A549 (cell line): Measurements from ENCODE around the gene TMEM145. TPM values are rescaled to one million over a fixed set of nuclear protein-coding genes. Genes with fewer than 3 reads are reported as not detected.

Experiments used
- ATAC-seq, 2 experiments: fragments of 200-7000 bp in 1 of 2; fragments of >200 bp in 1 of 2; cut with Nextera tagmentation in 1 of 2; cut with Tn5 transposase in 1 of 2; 3 replicates each; pipeline versions ENCODE4 v1.8.0 to v1.9.1; 2018 to 2020; ENCODE audit warnings: mild to moderate bottlenecking in 1 of 2, moderate library complexity in 1 of 2
- CTCF ChIA-PET: fragments of 300-600 bp; sonication (Branson Sonifier 250); formaldehyde crosslinking; extraction: SDS; loops from one replicate; lab custom pipeline; 2021; ENCODE audit warnings: antibody characterized with exemption, inconsistent platforms; lab: Yijun Ruan, JAX
- POLR2A ChIA-PET: fragments of 350-600 bp; formaldehyde crosslinking; extraction: SDS; loops from one replicate; lab custom pipeline; 2021; ENCODE audit warnings: antibody characterized with exemption, inconsistent platforms; lab: Yijun Ruan, JAX
- DNase-seq, 2 experiments: peaks; one replicate each; pipeline versions ENCODE4 v3.0.0 to v3.0.0-alpha.2; 2011 to 2016; ENCODE audit warnings: low read depth in 1 of 2, low spot score in 1 of 2
- FAIRE-seq: peaks from 2 replicates; lab custom pipeline; 2011; peaks lifted over from hg19 to GRCh38; lab: Jason Lieb, UNC
- H3K27ac ChIP-seq, 2 experiments: fragments of >200 bp; sonication (Bioruptor Twin); formaldehyde crosslinking; 3 replicates each; pipeline ENCODE4 v1.5.1; 2016 to 2017
- H3K4me1 ChIP-seq: fragments of >200 bp; sonication (Bioruptor Twin); formaldehyde crosslinking; 3 replicates; pipeline ENCODE4 v1.6.1; 2016
- H3K4me2 ChIP-seq: fragments of >200 bp; sonication (Bioruptor Twin); formaldehyde crosslinking; 3 replicates; pipeline ENCODE4 v1.6.1; 2016
- H3K4me3 ChIP-seq: fragments of >200 bp; sonication (Bioruptor Twin); formaldehyde crosslinking; 3 replicates; pipeline ENCODE4 v1.5.1; 2016
- H3K9me3 ChIP-seq: fragments of >200 bp; sonication (Bioruptor Twin); formaldehyde crosslinking; 3 replicates; pipeline ENCODE4 v1.6.1; 2016
- BHLHE40 ChIP-seq: IDR thresholded peaks from 2 replicates; pipeline ENCODE4 v1.6.1; 2012; ENCODE audit warnings: low read depth, low read length, inconsistent platforms
- CHD2 ChIP-seq: fragments of 150-350 bp; IDR thresholded peaks from 2 replicates; pipeline ENCODE4 v1.6.1; 2014; ENCODE audit warnings: low read length; ENCODE audit not compliant: partially characterized antibody
- CHD4 ChIP-seq: fragments of 200-600 bp; sonication (generic); IDR thresholded peaks from 2 replicates; pipeline ENCODE4 v1.6.1; 2016; ENCODE audit warnings: antibody characterized with exemption, mild to moderate bottlenecking, borderline replicate concordance
- ESRRA ChIP-seq: fragments of 150-350 bp; IDR thresholded peaks from 2 replicates; pipeline ENCODE4 v1.6.1; 2014; ENCODE audit warnings: mild to moderate bottlenecking, low read length, borderline replicate concordance
- FOXS1 ChIP-seq: fragments of 250-450 bp; sonication (Bioruptor Pico); IDR thresholded peaks from 2 replicates; pipeline ENCODE4 v1.5.0; 2020; ENCODE audit warnings: mild to moderate bottlenecking, moderate library complexity
- GATA3 ChIP-seq: IDR thresholded peaks from 2 replicates; pipeline ENCODE4 v1.6.1; 2012; ENCODE audit warnings: borderline replicate concordance
- HDAC2 ChIP-seq: fragments of 200-600 bp; sonication (generic); IDR thresholded peaks from 2 replicates; pipeline ENCODE4 v1.6.1; 2016
- HEYL ChIP-seq: fragments of 250-450 bp; sonication (Bioruptor Pico); IDR thresholded peaks from 2 replicates; pipeline ENCODE4 v1.8.0; 2021; ENCODE audit warnings: mild to moderate bottlenecking, moderate library complexity
- MAFK ChIP-seq: fragments of 450-650 bp; IDR thresholded peaks from 2 replicates; pipeline ENCODE4 v1.6.1; 2014; ENCODE audit not compliant: partially characterized antibody
- MAZ ChIP-seq: fragments of 150-350 bp; IDR thresholded peaks from 2 replicates; pipeline ENCODE4 v1.6.1; 2014; ENCODE audit warnings: antibody characterized with exemption, low read depth, low read length, borderline replicate concordance
- NFE2L2 ChIP-seq: fragments of 150-350 bp; conservative IDR thresholded peaks from 2 replicates; pipeline ENCODE4 v1.6.1; 2014; ENCODE audit warnings: low read length
- PHF8 ChIP-seq: fragments of 200-600 bp; sonication (generic); IDR thresholded peaks from 2 replicates; pipeline ENCODE4 v1.6.1; 2016; ENCODE audit warnings: low read depth, mild to moderate bottlenecking, antibody characterized with exemption, moderate library complexity, borderline replicate concordance
- POLR2A ChIP-seq: IDR thresholded peaks from 2 replicates; pipeline ENCODE4 v1.6.1; 2012; ENCODE audit warnings: mild to moderate bottlenecking, low read length
- RCOR1 ChIP-seq: fragments of 150-350 bp; IDR thresholded peaks from 2 replicates; pipeline ENCODE4 v1.6.1; 2014; ENCODE audit warnings: antibody characterized with exemption, low read length, low read depth
- TFCP2L1 ChIP-seq: fragments of 250-450 bp; sonication (Bioruptor Pico); IDR thresholded peaks from 2 replicates; pipeline ENCODE4 v1.5.0; 2021; ENCODE audit warnings: mild to moderate bottlenecking
- ZSCAN20 ChIP-seq: fragments of 250-450 bp; sonication (Bioruptor Pico); IDR thresholded peaks from 2 replicates; pipeline ENCODE4 v1.8.0; 2022; ENCODE audit warnings: mild to moderate bottlenecking, moderate library complexity
- WGBS: methylation state at CpG from one replicate; pipeline ENCODE4 v1.1.6; 2017; ENCODE audit errors: missing lambda C conversion rate; 5-methylcytosine and 5-hydroxymethylcytosine counted together
- polyA plus RNA-seq, 4 experiments: library from polyadenylated mRNA; depleted of rRNA in 3 of 4; stranded (reverse); fragments of >200 nt; fragmentation: RNase III in 1 of 4; extraction: RNeasy Plus Mini Kit Qiagen cat#74134 plus additional on column Dnase treatment in 1 of 4; gene quantifications; 2 replicates in 3 of 4; 3 replicates in 1 of 4; pipeline ENCODE4 v1.2.3, GENCODE V29; 2011 to 2017
- TF ChIP-seq, protein P1 (sequence below): IDR thresholded peaks from 2 replicates; pipeline ENCODE4 v1.6.1; 2012
- TF ChIP-seq, protein P2 (sequence below): fragments of >200 bp; sonication (Bioruptor Twin); formaldehyde crosslinking; IDR thresholded peaks from 3 replicates; pipeline ENCODE4 v1.6.1; 2016
- TF ChIP-seq, protein P3 (sequence below): fragments of 250-450 bp; sonication (Bioruptor Pico); IDR thresholded peaks from 2 replicates; pipeline ENCODE4 v1.5.0; 2020; ENCODE audit warnings: low read depth, mild to moderate bottlenecking, moderate library complexity

Gene TMEM145
- polyA plus RNA-seq, 2 of the 4 experiments (the other 2 are of a cell fraction) = 0.71 to 3.6 TPM

DNA sequence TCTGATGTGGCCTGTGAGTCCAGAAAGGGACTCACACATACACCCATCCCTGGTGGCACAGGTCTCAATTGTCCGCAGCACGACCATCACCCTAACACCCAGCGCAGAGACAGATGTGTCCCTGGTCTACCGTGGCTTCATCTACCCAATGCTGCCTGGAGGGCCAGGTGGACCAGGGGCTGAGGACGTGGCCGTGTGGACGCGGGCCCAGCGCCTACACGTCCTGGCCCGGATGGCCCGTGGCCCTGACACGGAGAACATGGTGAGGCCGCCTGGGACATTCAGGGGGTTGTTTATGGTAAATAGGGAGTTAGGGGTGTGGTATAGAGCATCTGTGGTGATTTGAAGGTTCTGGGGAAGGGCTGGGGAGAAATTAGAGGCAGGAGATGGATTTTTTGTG lies 35.1 kb downstream of the TMEM145 start:
- POLR2A ChIA-PET = no interaction called here
- Histone ChIP-seq H3K9me3 (no peaks in the 10 kb centered on the region), H3K4me3 (no peak overlapping the region), H3K27ac (no peak overlapping the region), H3K4me1 (peaks cover 6% of the 10 kb centered on the region; the same call in 2 of the 3 replicates), H3K4me2 (no peak overlapping the region)
- ATAC-seq (no peak), DNase-seq (no peak), FAIRE-seq (no peak)
- TF ChIP-seq CHD2 (no peak), ZSCAN20 (no peak), HDAC2 (no peak), PHF8 (no peak), GATA3 (no peak), NFE2L2 (no peak), TFCP2L1 (no peak), RCOR1 (no peak), MAFK (no peak), BHLHE40 (no peak), ESRRA (no peak), FOXS1 (CRISPR knock-in tag) (no peak), CHD4 (no peak)
- TF ChIP-seq, protein P1, sequence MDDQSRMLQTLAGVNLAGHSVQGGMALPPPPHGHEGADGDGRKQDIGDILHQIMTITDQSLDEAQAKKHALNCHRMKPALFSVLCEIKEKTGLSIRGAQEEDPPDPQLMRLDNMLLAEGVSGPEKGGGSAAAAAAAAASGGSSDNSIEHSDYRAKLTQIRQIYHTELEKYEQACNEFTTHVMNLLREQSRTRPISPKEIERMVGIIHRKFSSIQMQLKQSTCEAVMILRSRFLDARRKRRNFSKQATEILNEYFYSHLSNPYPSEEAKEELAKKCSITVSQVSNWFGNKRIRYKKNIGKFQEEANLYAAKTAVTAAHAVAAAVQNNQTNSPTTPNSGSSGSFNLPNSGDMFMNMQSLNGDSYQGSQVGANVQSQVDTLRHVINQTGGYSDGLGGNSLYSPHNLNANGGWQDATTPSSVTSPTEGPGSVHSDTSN = no peak
- TF ChIP-seq, protein P2, sequence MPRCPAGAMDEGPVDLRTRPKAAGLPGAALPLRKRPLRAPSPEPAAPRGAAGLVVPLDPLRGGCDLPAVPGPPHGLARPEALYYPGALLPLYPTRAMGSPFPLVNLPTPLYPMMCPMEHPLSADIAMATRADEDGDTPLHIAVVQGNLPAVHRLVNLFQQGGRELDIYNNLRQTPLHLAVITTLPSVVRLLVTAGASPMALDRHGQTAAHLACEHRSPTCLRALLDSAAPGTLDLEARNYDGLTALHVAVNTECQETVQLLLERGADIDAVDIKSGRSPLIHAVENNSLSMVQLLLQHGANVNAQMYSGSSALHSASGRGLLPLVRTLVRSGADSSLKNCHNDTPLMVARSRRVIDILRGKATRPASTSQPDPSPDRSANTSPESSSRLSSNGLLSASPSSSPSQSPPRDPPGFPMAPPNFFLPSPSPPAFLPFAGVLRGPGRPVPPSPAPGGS = no peak
- TF ChIP-seq, protein P3, sequence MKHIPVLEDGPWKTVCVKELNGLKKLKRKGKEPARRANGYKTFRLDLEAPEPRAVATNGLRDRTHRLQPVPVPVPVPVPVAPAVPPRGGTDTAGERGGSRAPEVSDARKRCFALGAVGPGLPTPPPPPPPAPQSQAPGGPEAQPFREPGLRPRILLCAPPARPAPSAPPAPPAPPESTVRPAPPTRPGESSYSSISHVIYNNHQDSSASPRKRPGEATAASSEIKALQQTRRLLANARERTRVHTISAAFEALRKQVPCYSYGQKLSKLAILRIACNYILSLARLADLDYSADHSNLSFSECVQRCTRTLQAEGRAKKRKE (CRISPR knock-in tag) = no peak
- WGBS = 94% methylated on average over 14 of the region's 14 CpGs
- CTCF ChIA-PET = interaction anchor here (1.6 kb wide), 1 partner anchor 32 kb away, joined by 5 read pairs; no protein-coding TSS in a partner anchor

DNA sequence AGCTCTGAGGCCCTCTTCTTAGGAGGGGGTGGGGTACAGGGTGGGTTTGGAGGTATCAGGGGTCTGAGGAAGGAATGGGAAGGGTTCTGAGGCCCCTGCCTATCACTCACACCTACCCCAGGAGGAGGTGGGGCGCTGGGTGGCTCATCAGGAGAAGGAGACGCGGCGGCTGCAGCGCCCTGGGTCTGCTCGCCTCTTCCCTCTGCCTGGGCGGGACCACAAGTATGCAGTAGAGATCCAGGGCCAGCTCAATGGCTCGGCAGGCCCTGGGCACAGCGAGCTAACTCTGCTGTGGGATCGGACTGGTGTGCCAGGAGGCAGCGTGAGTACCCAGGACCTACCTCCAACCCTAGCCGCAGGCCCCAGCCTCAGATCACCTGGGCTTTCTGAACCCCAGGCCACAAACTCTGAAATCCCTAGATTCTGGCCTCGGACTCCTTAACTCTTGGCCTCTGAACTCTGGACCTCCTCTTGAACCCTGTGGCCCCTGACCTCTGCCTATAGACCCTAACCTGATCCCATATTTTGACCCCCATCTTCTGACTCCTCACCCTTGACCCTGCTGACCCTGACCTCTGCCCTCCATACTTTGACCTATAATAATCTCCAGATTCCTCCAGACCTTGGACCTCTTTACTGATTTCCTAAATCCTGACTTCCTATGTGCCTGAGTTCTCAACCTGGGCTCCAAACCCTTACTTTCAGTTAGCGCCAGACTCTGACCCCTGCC lies 36.4 kb downstream of the TMEM145 start:
- Histone ChIP-seq H3K27ac (no peak overlapping the region), H3K4me1 (peaks cover 6% of the 10 kb centered on the region; the same call in 2 of the 3 replicates), H3K4me3 (no peak overlapping the region), H3K9me3 (no peaks in the 10 kb centered on the region), H3K4me2 (no peak overlapping the region)
- no peak for FAIRE-seq
- CTCF ChIA-PET = interaction anchor here (0.7 kb wide), 2 partner anchors 9 to 31 kb away, joined by 3 to 4 read pairs; no protein-coding TSS in a partner anchor
- TF ChIP-seq ESRRA = peak; percentile 40; the same call in 1 of the 2 replicates
- TF ChIP-seq MAZ = no peak
- 87% methylated on average over 14 of the region's 14 CpGs for WGBS
- ATAC-seq = peak in 1 of 2 experiments; percentile 7; a peak in 1 of 6 replicates
- POLR2A ChIA-PET = no interaction called here
- no peak for DNase-seq

DNA sequence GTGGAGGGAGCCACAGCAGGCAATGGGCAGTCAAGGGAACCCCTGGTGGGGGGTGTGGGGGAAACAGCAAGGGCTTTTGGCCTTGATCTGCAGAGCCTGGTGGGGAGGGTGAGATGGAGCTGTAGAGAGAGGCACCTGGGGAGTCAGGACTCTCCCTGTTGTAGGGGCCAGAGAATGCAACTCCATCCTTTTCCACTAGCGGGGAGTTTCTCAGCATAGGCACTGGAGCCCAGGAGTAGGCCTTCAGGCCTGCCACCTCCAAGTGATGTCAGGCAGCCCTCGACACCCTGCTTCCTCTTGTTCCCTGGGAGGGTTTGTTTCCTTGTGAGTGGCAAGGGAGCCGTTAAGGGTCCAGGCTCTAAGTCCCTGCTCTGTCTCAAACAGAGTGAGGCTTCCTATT lies 37.3 kb downstream of the TMEM145 start:
- Histone ChIP-seq H3K4me1 (peaks cover 6% of the 10 kb centered on the region; the same call in 2 of the 3 replicates), H3K4me3 (no peak overlapping the region), H3K27ac (no peak overlapping the region), H3K9me3 (no peaks in the 10 kb centered on the region), H3K4me2 (no peak overlapping the region)
- POLR2A ChIA-PET = no interaction called here
- WGBS = 76% methylated on average over 3 of the region's 3 CpGs
- FAIRE-seq (no peak), DNase-seq (no peak), ATAC-seq (peak; percentile 35 to 39; a peak in 5 of 6 replicates)
- CTCF ChIA-PET = no interaction called here
- TF ChIP-seq POLR2A = 0 out of 2 replicates have a peak, but pooled peaks have one; percentile 12
- no peak for TF ChIP-seq HDAC2
- no peak for TF ChIP-seq HEYL (CRISPR knock-in tag)
